ENCODE results near the gene SUPT7L. TPM values are rescaled to one million over a fixed set of nuclear protein-coding genes. Genes with fewer than 3 reads are reported as not detected.
A peak's percentile ranks its signal among the peaks of the same experiment; 100 is the strongest.

Gene SUPT7L
- total RNA-seq, 1 donor from 2014 or later: 47.6 TPM

GRCh38 chr2:27672723-27673486 is 9.5 kb upstream of the SUPT7L start:
- H3K9me3 Mint-ChIP-seq (ENCODE audit: low read depth): no peaks in the 10 kb centered on the region
- H3K27me3 Mint-ChIP-seq: no peaks in the 10 kb centered on the region
- no peak for TF ChIP-seq CTCF (IDR thresholded peaks at IDR 0.05; ENCODE audit: unreplicated experiment)
- no peak for DNase-seq (ENCODE audit: low spot score, unreplicated experiment)
- H3K4me1 Mint-ChIP-seq (ENCODE audit: low read depth): no peaks in the 10 kb centered on the region
- peaks cover 20% of the 10 kb centered on the region for H3K36me3 Mint-ChIP-seq (ENCODE audit: insufficient read depth)
- H3K27ac Mint-ChIP-seq: peak overlapping the region; percentile 82
- H3K4me3 Mint-ChIP-seq (ENCODE audit: low read depth): no peak overlapping the region

- TF ChIP-seq CTCF (IDR thresholded peaks at IDR 0.05; ENCODE audit: unreplicated experiment): no peak
- Mint-ChIP-seq H3K9me3 (ENCODE audit: low read depth) (no peaks in the 10 kb centered on the region), H3K4me1 (ENCODE audit: low read depth) (no peaks in the 10 kb centered on the region), H3K4me3 (ENCODE audit: low read depth) (no peak overlapping the region), H3K27me3 (no peaks in the 10 kb centered on the region), H3K27ac (no peak overlapping the region), H3K36me3 (ENCODE audit: insufficient read depth) (peaks cover 22% of the 10 kb centered on the region)
- DNase-seq (ENCODE audit: low spot score, unreplicated experiment): no peak
These were observed 7.8 kb upstream of the SUPT7L start for GRCh38 chr2:27671235-27671634.

- H3K27ac Mint-ChIP-seq: no peak overlapping the region
- H3K9me3 Mint-ChIP-seq (ENCODE audit: low read depth): no peaks in the 10 kb centered on the region
- TF ChIP-seq CTCF (IDR thresholded peaks at IDR 0.05; ENCODE audit: unreplicated experiment): no peak
- H3K27me3 Mint-ChIP-seq: no peaks in the 10 kb centered on the region
- no peak for DNase-seq (ENCODE audit: low spot score, unreplicated experiment)
- peaks cover 15% of the 10 kb centered on the region for H3K36me3 Mint-ChIP-seq (ENCODE audit: insufficient read depth)
- peaks cover 21% of the 10 kb centered on the region for H3K4me1 Mint-ChIP-seq (ENCODE audit: low read depth)
- H3K4me3 Mint-ChIP-seq (ENCODE audit: low read depth): no peak overlapping the region
These were observed 4.0 kb upstream of the SUPT7L start for GRCh38 chr2:27667446-27667845.

- Mint-ChIP-seq H3K36me3 (ENCODE audit: insufficient read depth) (peaks cover 26% of the 10 kb centered on the region), H3K4me3 (ENCODE audit: low read depth) (peak overlapping the region; percentile 99)
These were observed 1.4 kb upstream of the SUPT7L start for GRCh38 chr2:27664622-27665363.

More at GRCh38 chr2:27664622-27665363, 1.4 kb upstream of the SUPT7L start:
- Mint-ChIP-seq H3K9me3 (ENCODE audit: low read depth) (no peaks in the 10 kb centered on the region), H3K27me3 (no peaks in the 10 kb centered on the region), H3K4me1 (ENCODE audit: low read depth) (peaks cover 22% of the 10 kb centered on the region), H3K27ac (peak overlapping the region; percentile 100)
- no peak for TF ChIP-seq CTCF (IDR thresholded peaks at IDR 0.05; ENCODE audit: unreplicated experiment)
- no peak for DNase-seq (ENCODE audit: low spot score, unreplicated experiment)

Measured in progenitor cell of endocrine pancreas (in vitro differentiated cells).